NT2/D1 (cell line): ENCODE results near the gene GPA33.

Experiments used
- YY1 ChIP-seq: IDR thresholded peaks from 2 replicates; pipeline ENCODE4 v1.6.1; 2011; ENCODE audit not compliant: insufficient read length, insufficient read depth
- ZNF274 ChIP-seq: IDR thresholded peaks from 2 replicates; pipeline ENCODE4 v1.6.1; 2011; ENCODE audit warnings: mild to moderate bottlenecking, low read depth, low read length

DNA sequence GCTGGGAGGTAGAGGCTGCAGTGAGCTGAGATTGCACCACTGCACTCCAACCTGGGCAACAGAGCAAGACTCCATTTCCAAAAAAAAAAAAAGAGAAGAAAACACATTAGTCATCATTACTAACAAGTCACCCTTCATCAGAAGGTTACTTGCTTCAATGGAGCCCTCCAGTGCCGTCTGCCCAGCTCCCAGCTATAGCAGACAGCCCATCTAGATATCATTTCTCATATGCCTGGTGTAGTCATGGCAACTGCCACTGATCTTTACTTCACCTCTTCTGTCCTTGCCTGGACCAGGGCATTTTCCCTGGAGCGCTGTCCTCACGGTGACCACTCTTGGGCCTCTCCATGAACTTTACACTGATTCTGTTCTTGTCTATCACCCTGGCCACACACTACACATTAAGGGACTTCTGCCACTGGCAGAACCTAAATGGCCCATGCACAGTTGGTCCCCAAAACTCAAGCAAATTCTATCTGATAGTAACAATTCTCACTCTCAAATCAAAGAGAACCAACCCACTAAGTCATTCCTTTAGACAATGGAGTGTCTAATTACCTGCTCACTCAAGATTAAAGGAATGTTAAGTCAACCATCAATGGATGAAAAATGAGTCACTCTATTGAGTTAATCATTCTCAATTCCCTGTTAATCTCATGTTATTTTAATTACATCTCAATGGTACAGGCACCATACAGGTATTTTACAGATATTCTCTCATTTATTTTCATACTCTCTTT lies 12.9 kb downstream of the GPA33 start:
- TF ChIP-seq YY1 = no peak
- no peak for TF ChIP-seq ZNF274
